Measurements from ENCODE around the gene ZFYVE27.

- TF ChIP-seq, protein P1, sequence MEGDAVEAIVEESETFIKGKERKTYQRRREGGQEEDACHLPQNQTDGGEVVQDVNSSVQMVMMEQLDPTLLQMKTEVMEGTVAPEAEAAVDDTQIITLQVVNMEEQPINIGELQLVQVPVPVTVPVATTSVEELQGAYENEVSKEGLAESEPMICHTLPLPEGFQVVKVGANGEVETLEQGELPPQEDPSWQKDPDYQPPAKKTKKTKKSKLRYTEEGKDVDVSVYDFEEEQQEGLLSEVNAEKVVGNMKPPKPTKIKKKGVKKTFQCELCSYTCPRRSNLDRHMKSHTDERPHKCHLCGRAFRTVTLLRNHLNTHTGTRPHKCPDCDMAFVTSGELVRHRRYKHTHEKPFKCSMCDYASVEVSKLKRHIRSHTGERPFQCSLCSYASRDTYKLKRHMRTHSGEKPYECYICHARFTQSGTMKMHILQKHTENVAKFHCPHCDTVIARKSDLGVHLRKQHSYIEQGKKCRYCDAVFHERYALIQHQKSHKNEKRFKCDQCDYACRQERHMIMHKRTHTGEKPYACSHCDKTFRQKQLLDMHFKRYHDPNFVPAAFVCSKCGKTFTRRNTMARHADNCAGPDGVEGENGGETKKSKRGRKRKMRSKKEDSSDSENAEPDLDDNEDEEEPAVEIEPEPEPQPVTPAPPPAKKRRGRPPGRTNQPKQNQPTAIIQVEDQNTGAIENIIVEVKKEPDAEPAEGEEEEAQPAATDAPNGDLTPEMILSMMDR (IDR thresholded peaks at IDR 0.05), result no peak
- TF ChIP-seq EP300 (IDR thresholded peaks at IDR 0.05) (no peak), POLR2A (IDR thresholded peaks at IDR 0.05) (no peak), POLR2AphosphoS5 (IDR thresholded peaks at IDR 0.05) (no peak)
Observed at GRCh38 chr10:97800474-97800873, 63.5 kb downstream of the ZFYVE27 start.

All from suprapubic skin (tissue), 4 donors.